Stimulated activated naive CD4-positive, alpha-beta T cell treated with Interleukin-2 at 50 U/mL for 16 hours (primary cell): ENCODE results near the gene E2F2.

Experiments used
- DNase-seq: peaks from one replicate; lab custom pipeline; 2025; lab: John Stamatoyannopoulos, UW

E2F2 gene

GRCh38 chr1:23460519-23460918 lies 70.5 kb downstream of the E2F2 start:
- DNase-seq = no peak

DNA sequence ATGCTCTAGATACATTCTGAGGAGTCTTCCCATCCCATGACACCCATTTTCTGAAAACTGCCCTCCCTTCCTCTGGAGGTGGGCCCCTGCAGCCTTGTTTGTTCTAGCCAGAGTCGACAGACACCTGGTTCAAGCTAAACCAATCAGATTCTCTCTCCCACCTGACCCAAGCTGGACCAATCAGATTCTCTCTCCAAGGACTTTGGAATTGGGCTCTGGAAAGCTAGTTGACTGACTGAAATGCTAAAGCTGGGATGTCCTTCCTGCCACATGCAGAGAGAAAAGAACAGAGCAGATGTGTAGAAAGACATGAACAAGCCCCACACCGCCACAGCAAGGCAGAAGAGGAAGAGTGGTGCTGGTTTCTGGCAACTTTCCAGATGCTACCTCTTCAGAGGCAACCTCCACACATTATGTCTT lies 71.7 kb downstream of the E2F2 start:
- no peak for DNase-seq
